Nephron (organoid): ENCODE data around the gene WNK4.

Experiments
- H3K27ac Mint-ChIP-seq, 3 experiments: 2 replicates each; pipeline ENCODE4 v1.8.0; 2020; ENCODE audit warnings: mixed read lengths in 3 of 3, mild to moderate bottlenecking in 2 of 3, moderate library complexity in 1 of 3
- H3K27me3 Mint-ChIP-seq: 2 replicates; pipeline ENCODE4 v1.8.0; 2021; ENCODE audit warnings: low read depth, mild to moderate bottlenecking, moderate library complexity, mixed read lengths
- H3K36me3 Mint-ChIP-seq: 2 replicates; pipeline ENCODE4 v1.8.0; 2020; ENCODE audit warnings: low read depth, mixed read lengths
- H3K4me1 Mint-ChIP-seq: 2 replicates; pipeline ENCODE4 v1.8.0; 2020; ENCODE audit warnings: mixed read lengths
- H3K4me3 Mint-ChIP-seq, 3 experiments: 2 replicates each; pipeline ENCODE4 v1.8.0; 2020; ENCODE audit warnings: mild to moderate bottlenecking in 3 of 3, mixed read lengths in 3 of 3, moderate library complexity in 2 of 3
- H3K9me3 Mint-ChIP-seq: 2 replicates; pipeline ENCODE4 v1.8.0; 2020; ENCODE audit warnings: mixed read lengths
- CTCF ChIP-seq, 3 experiments: fragments of 200-600 bp; sonication (generic); IDR thresholded peaks; one replicate each; pipeline ENCODE4 v1.5.0; 2021; ENCODE audit warnings: antibody characterized with exemption in 3 of 3; ENCODE audit not compliant: unreplicated experiment in 3 of 3

Gene WNK4

DNA sequence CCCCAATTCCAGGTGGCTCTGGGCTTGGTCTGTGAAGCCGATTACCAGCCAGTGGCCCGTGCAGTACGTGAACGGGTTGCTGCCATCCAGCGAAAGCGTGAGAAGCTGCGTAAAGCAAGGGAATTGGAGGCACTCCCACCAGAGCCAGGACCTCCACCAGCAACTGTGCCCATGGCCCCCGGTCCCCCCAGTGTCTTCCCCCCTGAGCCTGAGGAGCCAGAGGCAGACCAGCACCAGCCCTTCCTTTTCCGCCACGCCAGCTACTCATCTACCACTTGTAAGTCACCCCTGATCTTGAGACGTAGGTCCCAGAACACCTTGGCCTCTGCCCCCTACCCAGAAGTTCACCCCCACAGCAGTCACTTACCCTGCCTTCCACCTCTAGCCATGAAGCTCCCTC is 6.9 kb downstream of the WNK4 start:
- peaks cover 23% of the 10 kb centered on the region for H3K27me3 Mint-ChIP-seq
- H3K4me1 Mint-ChIP-seq = peaks cover 6% of the 10 kb centered on the region
- no peak overlapping the region for H3K4me3 Mint-ChIP-seq
- peaks cover 3% of the 10 kb centered on the region for H3K36me3 Mint-ChIP-seq
- TF ChIP-seq CTCF (IDR thresholded peaks at IDR 0.05; ENCODE audit: unreplicated experiment in 3 of 3) = no peak
- no peak overlapping the region for H3K27ac Mint-ChIP-seq
- no peaks in the 10 kb centered on the region for H3K9me3 Mint-ChIP-seq

GRCh38 chr17:42791948-42792347 is 11.5 kb downstream of the WNK4 start:
- Mint-ChIP-seq H3K27me3 (peaks cover 3% of the 10 kb centered on the region), H3K36me3 (peaks cover 10% of the 10 kb centered on the region), H3K4me1 (peaks cover 10% of the 10 kb centered on the region), H3K27ac (no peak overlapping the region), H3K9me3 (no peaks in the 10 kb centered on the region), H3K4me3 (no peak overlapping the region)
- TF ChIP-seq CTCF (IDR thresholded peaks at IDR 0.05; ENCODE audit: unreplicated experiment in 3 of 3) = no peak

- Mint-ChIP-seq H3K27ac (no peak overlapping the region), H3K27me3 (peaks cover under 1% of the 10 kb centered on the region), H3K4me1 (peaks cover 16% of the 10 kb centered on the region), H3K9me3 (no peaks in the 10 kb centered on the region), H3K4me3 (no peak overlapping the region), H3K36me3 (peaks cover 10% of the 10 kb centered on the region)
- TF ChIP-seq CTCF (IDR thresholded peaks at IDR 0.05; ENCODE audit: unreplicated experiment in 3 of 3) = no peak
Observed at GRCh38 chr17:42792545-42792944, 12.1 kb downstream of the WNK4 start.

DNA sequence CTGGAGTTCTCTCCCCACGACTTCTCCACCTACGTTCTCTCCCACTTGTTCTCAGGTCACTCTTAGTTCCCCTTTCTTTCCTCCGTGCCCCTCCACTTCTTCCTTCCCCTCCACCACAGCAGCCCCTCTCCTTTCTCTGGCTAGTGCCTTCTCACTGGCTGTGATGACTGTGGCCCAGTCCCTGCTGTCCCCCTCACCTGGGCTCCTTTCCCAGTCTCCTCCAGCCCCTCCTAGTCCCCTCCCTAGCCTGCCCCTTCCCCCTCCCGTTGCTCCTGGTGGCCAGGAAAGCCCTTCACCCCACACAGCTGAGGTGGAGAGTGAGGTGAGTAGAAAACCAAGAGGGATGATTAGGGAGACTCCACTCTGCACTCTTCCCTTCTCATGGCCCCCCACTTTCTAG is 14.7 kb downstream of the WNK4 start:
- Mint-ChIP-seq H3K27me3 (no peaks in the 10 kb centered on the region), H3K4me3 (peak overlapping the region in 1 of 3 experiments; percentile 79), H3K27ac (peak overlapping the region in 1 of 3 experiments; percentile 81), H3K36me3 (peaks cover 6% of the 10 kb centered on the region), H3K9me3 (no peaks in the 10 kb centered on the region), H3K4me1 (peaks cover 28% of the 10 kb centered on the region)
- no peak for TF ChIP-seq CTCF (IDR thresholded peaks at IDR 0.05; ENCODE audit: unreplicated experiment in 3 of 3)

DNA sequence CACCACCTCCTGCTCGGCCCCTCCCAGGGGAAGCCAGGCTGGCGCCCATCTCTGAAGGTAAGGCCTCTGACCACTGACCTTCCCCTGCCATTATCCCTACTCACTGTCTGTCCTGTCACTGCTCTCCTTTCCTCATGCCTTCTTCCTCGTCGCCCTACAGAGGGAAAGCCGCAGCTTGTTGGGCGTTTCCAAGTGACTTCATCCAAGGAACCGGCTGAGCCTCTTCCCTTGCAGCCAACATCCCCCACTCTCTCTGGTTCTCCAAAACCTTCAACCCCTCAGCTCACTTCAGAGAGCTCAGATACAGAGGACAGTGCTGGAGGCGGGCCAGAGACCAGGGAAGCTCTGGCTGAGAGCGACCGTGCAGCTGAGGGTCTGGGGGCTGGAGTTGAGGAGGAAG is 15.1 kb downstream of the WNK4 start:
- no peak for TF ChIP-seq CTCF (IDR thresholded peaks at IDR 0.05; ENCODE audit: unreplicated experiment in 3 of 3)
- Mint-ChIP-seq H3K9me3 (no peaks in the 10 kb centered on the region), H3K27ac (peak overlapping the region in 2 of 3 experiments; percentile 29 to 81), H3K27me3 (no peaks in the 10 kb centered on the region), H3K36me3 (peaks cover 6% of the 10 kb centered on the region), H3K4me3 (peak overlapping the region; percentile 67 to 79 (median 74)), H3K4me1 (peaks cover 28% of the 10 kb centered on the region)

DNA sequence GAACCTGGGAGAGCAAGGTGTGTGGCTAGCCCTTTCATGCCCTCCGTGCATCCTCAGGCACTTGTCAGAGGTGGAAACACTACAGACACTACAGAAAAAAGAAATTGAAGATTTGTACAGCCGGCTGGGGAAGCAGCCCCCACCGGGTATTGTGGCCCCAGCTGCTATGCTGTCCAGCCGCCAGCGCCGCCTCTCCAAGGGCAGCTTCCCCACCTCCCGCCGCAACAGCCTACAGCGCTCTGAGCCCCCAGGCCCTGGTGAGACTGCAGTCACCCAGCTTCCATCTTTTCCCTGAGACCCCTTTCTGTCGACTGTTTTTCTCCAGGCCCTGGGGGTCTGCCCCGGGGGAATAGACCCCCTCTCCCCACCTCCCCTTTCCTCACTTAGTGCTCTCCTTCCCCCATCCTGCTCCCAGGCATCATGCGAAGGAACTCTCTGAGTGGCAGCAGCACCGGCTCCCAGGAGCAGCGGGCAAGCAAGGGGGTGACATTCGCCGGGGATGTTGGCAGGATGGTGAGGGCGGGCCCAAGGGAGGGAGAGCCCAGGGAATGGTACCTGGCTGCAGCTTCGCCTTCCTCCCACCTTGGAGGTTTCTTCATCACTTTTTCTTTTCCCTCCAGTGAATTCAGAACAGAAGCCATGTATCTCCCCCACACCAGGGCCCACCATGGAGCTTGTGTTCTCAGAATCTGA is 15.8 kb downstream of the WNK4 start:
- H3K36me3 Mint-ChIP-seq = peaks cover 6% of the 10 kb centered on the region
- TF ChIP-seq CTCF (IDR thresholded peaks at IDR 0.05; ENCODE audit: unreplicated experiment in 3 of 3) = no peak
- peak overlapping the region; percentile 85 to 98 (median 97) for H3K27ac Mint-ChIP-seq
- H3K9me3 Mint-ChIP-seq = no peaks in the 10 kb centered on the region
- peak overlapping the region; percentile 97 to 99 (median 98) for H3K4me3 Mint-ChIP-seq
- H3K4me1 Mint-ChIP-seq = peaks cover 28% of the 10 kb centered on the region
- H3K27me3 Mint-ChIP-seq = no peaks in the 10 kb centered on the region
